Left lung (tissue), 10 donors: ENCODE measurements around the gene ZFP91. TPM values are rescaled to one million over a fixed set of nuclear protein-coding genes. Genes with fewer than 3 reads are reported as not detected.
A peak's percentile ranks its signal among the peaks of the same experiment; 100 is the strongest.

Source experiments
- ATAC-seq: fragments of 200-7000 bp; cut with Tn5 transposase; one replicate; pipeline ENCODE4 v1.9.1; 2020; ENCODE audit warnings: moderate library complexity
- DNase-seq, 4 donors: peaks; one replicate each; pipeline ENCODE4 v3.0.0-alpha.2; 2013 to 2020
- H3K27ac ChIP-seq, 2 donors: fragments of 200-600 bp; sonication (generic) in 1 of 2; one replicate each; pipeline versions ENCODE4 v1.5.0 to v1.8.0; 2020 to 2021
- H3K27me3 ChIP-seq, 2 donors: fragments of 200-600 bp; sonication (generic) in 1 of 2; one replicate each; pipeline versions ENCODE4 v1.5.0 to v1.8.0; 2020 to 2021
- H3K36me3 ChIP-seq, 2 donors: fragments of 200-600 bp; sonication (generic) in 1 of 2; one replicate each; pipeline versions ENCODE4 v1.5.0 to v1.8.0; 2020 to 2021
- H3K4me1 ChIP-seq, 2 donors: fragments of 200-600 bp; one replicate each; pipeline ENCODE4 v1.8.0; 2021
- H3K4me3 ChIP-seq, 2 donors: fragments of 200-600 bp; sonication (generic) in 1 of 2; one replicate each; pipeline versions ENCODE4 v1.5.0 to v1.8.0; 2020 to 2021; ENCODE audit warnings: mild to moderate bottlenecking in 1 of 2
- H3K9me3 ChIP-seq, 2 donors: fragments of 200-600 bp; sonication (generic) in 1 of 2; one replicate each; pipeline versions ENCODE4 v1.5.0 to v1.8.0; 2020 to 2021
- CTCF ChIP-seq, 2 donors: fragments of 200-600 bp; sonication (generic) in 1 of 2; IDR thresholded peaks; one replicate each; pipeline versions ENCODE4 v1.5.0 to v1.8.0; 2021; ENCODE audit warnings: antibody characterized with exemption in 2 of 2
- intact Hi-C, 2 donors: fragments of 100-400 bp; cut with DNase I; formaldehyde crosslinking; loops; one replicate each; pipeline versions ENCODE4 v1.11.2 to v1.14.2; 2022
- polyA plus RNA-seq, 6 donors: library from polyadenylated mRNA; unstranded; fragments of 120-200 nt; gene quantifications; one replicate each; pipeline ENCODE4 v1.2.1, GENCODE V29; 2013; ENCODE audit not compliant: insufficient read length in 6 of 6
- total RNA-seq, 2 donors: library from RNA; stranded (reverse); fragmentation: NEBNext Ultra II Directional; extraction: Animal tissue kit (Norgen Biotek cat#: 25700); gene quantifications; one replicate each; pipeline ENCODE4 v1.2.1, GENCODE V29; 2021
- donor health status: DM: no; HTN: yes; CAD: no.
- donor health status: DM: no; HTN: no; CAD: no.

Gene ZFP91
- total and polyA plus RNA-seq, 8 donors = 41.3 to 62.4 (median 56.3) TPM

GRCh38 chr11:58649623-58650022, 70.8 kb downstream of the ZFP91 start:
- H3K27ac ChIP-seq = no peak overlapping the region
- H3K4me3 ChIP-seq = no peak overlapping the region
- H3K9me3 ChIP-seq = peaks cover 0 to 15% of the 10 kb centered on the region in 2 donors
- no peaks in the 10 kb centered on the region for H3K36me3 ChIP-seq
- no peaks in the 10 kb centered on the region for H3K27me3 ChIP-seq
- no peak for TF ChIP-seq CTCF (IDR thresholded peaks at IDR 0.05)
- intact Hi-C loops = no loop called here
- no peak for DNase-seq
- no peaks in the 10 kb centered on the region for H3K4me1 ChIP-seq
- no peak for ATAC-seq

GRCh38 chr11:58650496-58650895, 71.6 kb downstream of the ZFP91 start:
- TF ChIP-seq CTCF (IDR thresholded peaks at IDR 0.05) = no peak
- ATAC-seq (peak; percentile 60), DNase-seq (no peak)
- no peaks in the 10 kb centered on the region for H3K27me3 ChIP-seq
- peaks cover 0 to 12% of the 10 kb centered on the region in 2 donors for H3K9me3 ChIP-seq
- intact Hi-C loops = no loop called here
- H3K36me3 ChIP-seq = no peaks in the 10 kb centered on the region
- no peak overlapping the region for H3K4me3 ChIP-seq
- no peaks in the 10 kb centered on the region for H3K4me1 ChIP-seq
- no peak overlapping the region for H3K27ac ChIP-seq

- H3K27ac ChIP-seq = no peak overlapping the region
These were observed 73.9 kb downstream of the ZFP91 start for GRCh38 chr11:58652726-58653280.

GRCh38 chr11:58654079-58654907, 75.4 kb downstream of the ZFP91 start:
- TF ChIP-seq CTCF (IDR thresholded peaks at IDR 0.05) = peak; percentile 85 to 88
- Histone ChIP-seq H3K4me1 (no peaks in the 10 kb centered on the region), H3K27me3 (no peaks in the 10 kb centered on the region), H3K4me3 (no peak overlapping the region), H3K27ac (no peak overlapping the region), H3K9me3 (no peaks in the 10 kb centered on the region), H3K36me3 (no peaks in the 10 kb centered on the region)
- ATAC-seq (peak; percentile 98), DNase-seq (peak; percentile 54 to 89 (median 76))
- intact Hi-C loops = no loop called here

More at GRCh38 chr11:58652726-58653280, 73.9 kb downstream of the ZFP91 start:
- Histone ChIP-seq H3K4me3 (no peak overlapping the region), H3K36me3 (no peaks in the 10 kb centered on the region), H3K27me3 (no peaks in the 10 kb centered on the region), H3K4me1 (no peaks in the 10 kb centered on the region), H3K9me3 (no peaks in the 10 kb centered on the region)
- no peak for TF ChIP-seq CTCF (IDR thresholded peaks at IDR 0.05)
- intact Hi-C loops = no loop called here
- DNase-seq (no peak), ATAC-seq (no peak)

GRCh38 chr11:58654908-58655296, 76.0 kb downstream of the ZFP91 start:
- no peaks in the 10 kb centered on the region for H3K9me3 ChIP-seq
- intact Hi-C loops = no loop called here
- no peak for TF ChIP-seq CTCF (IDR thresholded peaks at IDR 0.05)
- H3K27me3 ChIP-seq = no peaks in the 10 kb centered on the region
- no peak overlapping the region for H3K27ac ChIP-seq
- no peaks in the 10 kb centered on the region for H3K4me1 ChIP-seq
- DNase-seq (no peak), ATAC-seq (no peak)
- no peak overlapping the region for H3K4me3 ChIP-seq
- H3K36me3 ChIP-seq = no peaks in the 10 kb centered on the region
